Measurements from ENCODE around the gene FZD1. TPM values are rescaled to one million over a fixed set of nuclear protein-coding genes. Genes with fewer than 3 reads are reported as not detected.

FZD1 gene
- total and polyA plus RNA-seq, 2 of the 4 experiments (the other 2 are of a cell fraction): 3.6 to 6.8 TPM

GRCh38 chr7:91319351-91319750, 55.1 kb downstream of the FZD1 start:
- no peak overlapping the region for H2BK20ac ChIP-seq (ENCODE audit: low read depth, low read length)
- no peak overlapping the region for H4K5ac ChIP-seq (ENCODE audit: low read depth, low read length)
- no peak overlapping the region for H2AFZ ChIP-seq (replicated peaks; ENCODE audit: low read length, poor library complexity)
- no peak overlapping the region for H3K27ac ChIP-seq (ENCODE audit: insufficient read depth, low read length)
- no peak overlapping the region for H3K9ac ChIP-seq (ENCODE audit: low read depth, low read length)
- ChIA-PET POLR2A (ENCODE audit: unreplicated experiment) (no interaction called here), CTCF (no interaction called here)
- H2AK9ac ChIP-seq (replicated peaks; ENCODE audit: low read depth, low read length, poor library complexity): no peak overlapping the region
- H2AK5ac ChIP-seq (ENCODE audit: low read depth, low read length): no peak overlapping the region
- no peak overlapping the region for H4K8ac ChIP-seq (ENCODE audit: low read depth in 2 of 2, low read length in 2 of 2)
- H3K79me1 ChIP-seq (ENCODE audit: low read depth in 1 of 2, low read length in 2 of 2): no peaks in the 10 kb centered on the region
- H3K36me3 ChIP-seq (ENCODE audit: control insufficient read depth, insufficient read depth, low read length): no peaks in the 10 kb centered on the region
- no peak overlapping the region for H3K14ac ChIP-seq (replicated peaks; ENCODE audit: low read depth, low read length)
- H2BK5ac ChIP-seq (ENCODE audit: low read depth, low read length, poor library complexity, severe bottlenecking): no peak overlapping the region
- no peak overlapping the region for H3K56ac ChIP-seq (ENCODE audit: extremely low read depth, insufficient read depth, low read length)
- no peak overlapping the region for H3K18ac ChIP-seq (ENCODE audit: low read depth, low read length)
- BruUV-seq (replicated peaks): no TSS peak
- H3K4ac ChIP-seq (ENCODE audit: low read depth, low read length): no peak overlapping the region
- WGBS, 2 experiments (ENCODE audit: extremely low coverage in 2 of 2, insufficient read length in 1 of 2): 100% methylated on average over 1 of the region's 4 CpGs; no CpG with 5 or more reads in 1 of the 2 experiments
- H4K20me1 ChIP-seq (ENCODE audit: insufficient read depth, low read length): no peaks in the 10 kb centered on the region
- no peak overlapping the region for H2BK120ac ChIP-seq (ENCODE audit: low read depth, low read length)
- dilution Hi-C loops (cut with HindIII; ENCODE audit: low sequenced_read_pairs, unreplicated experiment): no loop called here
- intact Hi-C loops (cut with micrococcal nuclease): no loop called here
- H3K9me3 ChIP-seq (ENCODE audit: control insufficient read depth, insufficient read depth, low read length): no peaks in the 10 kb centered on the region
- no peak overlapping the region for H3K23ac ChIP-seq (ENCODE audit: low read depth, low read length)
- H3K9me1 ChIP-seq (ENCODE audit: insufficient read depth, low read length): no peaks in the 10 kb centered on the region
- H2BK15ac ChIP-seq (ENCODE audit: low read depth, low read length): no peak overlapping the region
- TF ChIP-seq CHD1 (IDR thresholded peaks at IDR 0.05; ENCODE audit: low read depth, low read length) (no peak), POLR2A (IDR thresholded peaks at IDR 0.05; ENCODE audit: low read depth, low read length) (no peak), MAZ (IDR thresholded peaks at IDR 0.05; ENCODE audit: borderline replicate concordance, low read depth, low read length) (no peak), CEBPB (IDR thresholded peaks at IDR 0.05; ENCODE audit: low read depth, low read length) (no peak), USF2 (IDR thresholded peaks at IDR 0.05; ENCODE audit: low read depth, low read length) (no peak), MAFK (IDR thresholded peaks at IDR 0.05; ENCODE audit: low read depth, low read length) (no peak), ELK1 (IDR thresholded peaks at IDR 0.05; ENCODE audit: borderline replicate concordance, low read depth, low read length) (no peak), RFX5 (IDR thresholded peaks at IDR 0.05; ENCODE audit: low read depth, low read length) (no peak), SMC3 (IDR thresholded peaks at IDR 0.05; ENCODE audit: low read depth, low read length) (no peak), CTCF (conservative IDR thresholded peaks at IDR 0.05; ENCODE audit: low read depth, low read length) (no peak), BHLHE40 (IDR thresholded peaks at IDR 0.05; ENCODE audit: low read depth, low read length) (no peak)
- DNase-seq (no peak), ATAC-seq (ENCODE audit: low read depth) (no peak)
- H3K27me3 ChIP-seq (ENCODE audit: control insufficient read depth, insufficient read depth, low read length): peaks cover 2% of the 10 kb centered on the region
- H3K4me2 ChIP-seq (ENCODE audit: low read depth, low read length): no peak overlapping the region
- H3K4me1 ChIP-seq (ENCODE audit: control insufficient read depth, insufficient read depth, low read length): no peaks in the 10 kb centered on the region
- in situ Hi-C loops (cut with MboI; ENCODE audit: low sequenced_read_pairs): no loop called here
- H4K91ac ChIP-seq (ENCODE audit: insufficient read depth, low read depth, low read length): no peak overlapping the region
- H3K4me3 ChIP-seq (ENCODE audit: insufficient read depth, low read depth, low read length): no peak overlapping the region
